Gastrocnemius medialis (tissue), 4 donors: Measurements from ENCODE around the gene MYZAP. TPM values are rescaled to one million over a fixed set of nuclear protein-coding genes. Genes with fewer than 3 reads are reported as not detected.

Experiments used
- ATAC-seq, 2 donors: fragments of 150-250 bp; one replicate each; pipeline ENCODE4 v1.9.1; 2016
- DNase-seq, 2 donors: peaks; one replicate each; pipeline ENCODE4 v3.0.0-alpha.2; 2019
- H3K27ac ChIP-seq, 4 donors: fragments of 200-600 bp; sonication (generic); 1 replicate in 1 of 4; 2 replicates in 3 of 4; pipeline ENCODE4 v1.5.1; 2016 to 2018; ENCODE audit warnings: mild to moderate bottlenecking in 2 of 4, moderate library complexity in 1 of 4
- H3K27me3 ChIP-seq, 3 donors: fragments of 200-600 bp; sonication (generic) in 2 of 3; 1 replicate in 1 of 3; 2 replicates in 2 of 3; pipeline versions ENCODE4 v1.5.1 to v1.6.0; 2016 to 2019; ENCODE audit warnings: mild to moderate bottlenecking in 1 of 3, moderate library complexity in 1 of 3
- H3K36me3 ChIP-seq, 2 donors: fragments of 200-600 bp; sonication (generic) in 1 of 2; one replicate each; pipeline ENCODE4 v1.5.1; 2017 to 2018
- H3K4me1 ChIP-seq, 2 donors: fragments of 200-600 bp; sonication (generic) in 1 of 2; one replicate each; pipeline ENCODE4 v1.5.1; 2016 to 2017; ENCODE audit warnings: mild to moderate bottlenecking in 2 of 2
- H3K4me3 ChIP-seq, 4 donors: fragments of 200-600 bp; sonication (generic) in 3 of 4; 1 replicate in 1 of 4; 2 replicates in 3 of 4; pipeline ENCODE4 v1.5.1; 2016 to 2019; ENCODE audit warnings: mild to moderate bottlenecking in 2 of 4
- H3K9me3 ChIP-seq, 3 donors: fragments of 200-600 bp; sonication (generic) in 2 of 3; 1 replicate in 1 of 3; 2 replicates in 2 of 3; pipeline ENCODE4 v1.5.1; 2016 to 2019
- POLR2A ChIP-seq, 2 donors: fragments of 450-650 bp; IDR thresholded peaks; one replicate each; pipeline ENCODE4 v1.6.1; 2017; ENCODE audit warnings: antibody characterized with exemption in 2 of 2, mild to moderate bottlenecking in 2 of 2, moderate library complexity in 2 of 2
- in situ Hi-C, 4 donors: fragments of 200-750 bp; cut with MboI; loops; one replicate each; pipeline versions ENCODE4 v1.15.0 to v1.8.0; 2017; ENCODE audit warnings: low sequenced_read_pairs in 4 of 4
- intact Hi-C: fragments of 100-400 bp; cut with DNase I; formaldehyde crosslinking; loops from one replicate; pipeline ENCODE4 v1.15.1; 2023; ENCODE audit warnings: low total_unique reads
- total RNA-seq, 4 donors: library from RNA; depleted of rRNA; stranded (reverse); fragments of >200 nt; gene quantifications; one replicate each; pipeline versions ENCODE4 v1.1.0 to v1.2.3, GENCODE V29; 2016
- TF ChIP-seq, protein P1 (sequence below), 5 experiments: fragments of 450-650 bp in 3 of 5; fragments of 200-600 bp in 2 of 5; sonication (generic) in 2 of 5; IDR thresholded peaks in 4 of 5; conservative IDR thresholded peaks in 1 of 5; 1 replicate in 4 of 5; 2 replicates in 1 of 5; pipeline ENCODE4 v1.5.1; 2016 to 2019; ENCODE audit warnings: antibody characterized with exemption in 5 of 5, mild to moderate bottlenecking in 3 of 5, moderate library complexity in 3 of 5

MYZAP gene
- total RNA-seq, 4 donors from 2014 or later, result 1.3 to 9.4 (median 1.4) TPM

- H3K36me3 ChIP-seq, result no peaks in the 10 kb centered on the region
- H3K4me1 ChIP-seq, result peaks cover 3 to 4% of the 10 kb centered on the region in 2 donors
- H3K27me3 ChIP-seq, result no peaks in the 10 kb centered on the region
- ATAC-seq (no peak), DNase-seq (no peak)
- in situ Hi-C loops, result loop anchor here in 1 of 4 donors (5.0 to 25.0 kb wide), 2 partner anchors 131 to 331 kb away; partner anchors contain the start of gene ALDH1A2
- no peak overlapping the region for H3K27ac ChIP-seq
- TF ChIP-seq, protein P1, sequence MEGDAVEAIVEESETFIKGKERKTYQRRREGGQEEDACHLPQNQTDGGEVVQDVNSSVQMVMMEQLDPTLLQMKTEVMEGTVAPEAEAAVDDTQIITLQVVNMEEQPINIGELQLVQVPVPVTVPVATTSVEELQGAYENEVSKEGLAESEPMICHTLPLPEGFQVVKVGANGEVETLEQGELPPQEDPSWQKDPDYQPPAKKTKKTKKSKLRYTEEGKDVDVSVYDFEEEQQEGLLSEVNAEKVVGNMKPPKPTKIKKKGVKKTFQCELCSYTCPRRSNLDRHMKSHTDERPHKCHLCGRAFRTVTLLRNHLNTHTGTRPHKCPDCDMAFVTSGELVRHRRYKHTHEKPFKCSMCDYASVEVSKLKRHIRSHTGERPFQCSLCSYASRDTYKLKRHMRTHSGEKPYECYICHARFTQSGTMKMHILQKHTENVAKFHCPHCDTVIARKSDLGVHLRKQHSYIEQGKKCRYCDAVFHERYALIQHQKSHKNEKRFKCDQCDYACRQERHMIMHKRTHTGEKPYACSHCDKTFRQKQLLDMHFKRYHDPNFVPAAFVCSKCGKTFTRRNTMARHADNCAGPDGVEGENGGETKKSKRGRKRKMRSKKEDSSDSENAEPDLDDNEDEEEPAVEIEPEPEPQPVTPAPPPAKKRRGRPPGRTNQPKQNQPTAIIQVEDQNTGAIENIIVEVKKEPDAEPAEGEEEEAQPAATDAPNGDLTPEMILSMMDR (IDR thresholded peaks at IDR 0.05 in 4 of 5, conservative IDR thresholded peaks at IDR 0.05 in 1 of 5), result no peak
- TF ChIP-seq POLR2A (IDR thresholded peaks at IDR 0.05), result no peak
- H3K9me3 ChIP-seq, result no peaks in the 10 kb centered on the region
- H3K4me3 ChIP-seq, result no peak overlapping the region
- intact Hi-C loops, result no loop called here
Measured at GRCh38 chr15:57731530-57732103, 139.9 kb downstream of the MYZAP start.

- TF ChIP-seq, protein P1 (IDR thresholded peaks at IDR 0.05 in 4 of 5, conservative IDR thresholded peaks at IDR 0.05 in 1 of 5), result peak; percentile 58 to 87 (median 65)
- TF ChIP-seq POLR2A (IDR thresholded peaks at IDR 0.05), result no peak
- Histone ChIP-seq H3K27ac (no peak overlapping the region), H3K27me3 (no peaks in the 10 kb centered on the region), H3K9me3 (no peaks in the 10 kb centered on the region), H3K4me3 (no peak overlapping the region), H3K4me1 (peaks cover 3 to 4% of the 10 kb centered on the region in 2 donors), H3K36me3 (no peaks in the 10 kb centered on the region)
- ATAC-seq, result peak in 1 of 2 donors; percentile 42
- intact Hi-C loops, result no loop called here
- in situ Hi-C loops, result loop anchor here in 1 of 4 donors (5.0 to 25.0 kb wide), 2 partner anchors 130 to 330 kb away; partner anchors contain the start of gene ALDH1A2
- peak in 1 of 2 donors; percentile 21 for DNase-seq
Measured at GRCh38 chr15:57732526-57733331, 141.0 kb downstream of the MYZAP start.

DNA sequence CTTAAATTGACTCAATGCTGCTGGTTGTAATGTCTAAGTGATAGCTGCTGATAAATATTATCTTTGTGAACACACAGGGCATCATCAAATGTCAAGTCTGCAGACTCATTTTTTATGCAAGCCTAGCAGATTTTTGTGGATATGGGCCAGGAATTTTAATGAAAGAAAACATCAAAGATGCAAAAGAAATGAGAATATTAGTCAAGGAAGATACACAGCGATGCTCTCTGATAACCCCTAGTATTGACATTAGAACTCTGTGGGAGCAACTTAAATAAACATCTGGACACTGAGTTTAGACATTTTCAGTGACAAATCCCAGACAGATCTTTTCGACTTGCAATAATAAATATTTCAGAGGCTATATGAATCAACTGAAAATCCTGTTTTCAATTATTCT is 143.2 kb downstream of the MYZAP start:
- DNase-seq, result no peak
- in situ Hi-C loops (loop anchor here in 1 of 4 donors (5.0 to 25.0 kb wide), 2 partner anchors 127 to 327 kb away; partner anchors contain the start of gene ALDH1A2), intact Hi-C loops (no loop called here)
- H3K36me3 ChIP-seq, result no peaks in the 10 kb centered on the region
- no peak for ATAC-seq
- H3K4me1 ChIP-seq, result peaks cover 3 to 4% of the 10 kb centered on the region in 2 donors
- H3K4me3 ChIP-seq, result no peak overlapping the region
- no peak for TF ChIP-seq POLR2A (IDR thresholded peaks at IDR 0.05)
- TF ChIP-seq, protein P1 (IDR thresholded peaks at IDR 0.05 in 4 of 5, conservative IDR thresholded peaks at IDR 0.05 in 1 of 5), result no peak
- no peaks in the 10 kb centered on the region for H3K9me3 ChIP-seq
- no peaks in the 10 kb centered on the region for H3K27me3 ChIP-seq
- H3K27ac ChIP-seq, result no peak overlapping the region

Other genes starting within 250 kb of the MYZAP start
- under 1 TPM; 0.15 to 0.85 (median 0.49) TPM for gene CGNL1, start 215.4 kb upstream of the MYZAP start, total RNA-seq
- gene POLR2M, start 114.8 kb downstream of the MYZAP start, total RNA-seq, result 100 to 1,000 TPM in 2 of 4 donors, 10 to 100 TPM in 2; 40.3 to 145 (median 79.5) TPM